ACC112 (cell line): ENCODE data around the gene FASN.

ENCODE experiments used
- H2AFZ ChIP-seq: fragments of 200-600 bp; sonication (generic); one replicate; pipeline ENCODE4 v1.6.0; 2017; ENCODE audit warnings: antibody characterized with exemption, low read length; ENCODE audit not compliant: unreplicated experiment
- H3K27ac ChIP-seq: fragments of 200-600 bp; sonication (generic); 2 replicates; pipeline ENCODE4 v1.5.1; 2014; ENCODE audit warnings: low read depth, mild to moderate bottlenecking, antibody characterized with exemption, low read length, moderate library complexity
- H3K27me3 ChIP-seq: fragments of 200-600 bp; sonication (generic); 2 replicates; pipeline ENCODE4 v1.6.1; 2014; ENCODE audit warnings: mild to moderate bottlenecking, antibody characterized with exemption, low read length, moderate library complexity, mixed read lengths; ENCODE audit not compliant: insufficient read depth
- H3K36me3 ChIP-seq: fragments of 200-600 bp; sonication (generic); 2 replicates; pipeline ENCODE4 v1.6.1; 2016; ENCODE audit warnings: mild to moderate bottlenecking, antibody characterized with exemption, low read length, moderate library complexity, mixed read lengths; ENCODE audit not compliant: insufficient read depth
- H3K4me1 ChIP-seq: fragments of 200-600 bp; sonication (generic); one replicate; pipeline ENCODE4 v1.6.1; 2016; ENCODE audit warnings: low read length, mixed read lengths; ENCODE audit not compliant: insufficient read depth, unreplicated experiment, control insufficient read depth
- H3K4me3 ChIP-seq: fragments of 200-600 bp; sonication (generic); 2 replicates; pipeline ENCODE4 v1.5.1; 2014; ENCODE audit warnings: mild to moderate bottlenecking, low read depth, low read length
- H3K79me2 ChIP-seq: fragments of 200-600 bp; sonication (generic); one replicate; pipeline ENCODE4 v1.6.0; 2016; ENCODE audit warnings: low read length; ENCODE audit not compliant: control insufficient read depth, unreplicated experiment, insufficient read depth

FASN gene

DNA sequence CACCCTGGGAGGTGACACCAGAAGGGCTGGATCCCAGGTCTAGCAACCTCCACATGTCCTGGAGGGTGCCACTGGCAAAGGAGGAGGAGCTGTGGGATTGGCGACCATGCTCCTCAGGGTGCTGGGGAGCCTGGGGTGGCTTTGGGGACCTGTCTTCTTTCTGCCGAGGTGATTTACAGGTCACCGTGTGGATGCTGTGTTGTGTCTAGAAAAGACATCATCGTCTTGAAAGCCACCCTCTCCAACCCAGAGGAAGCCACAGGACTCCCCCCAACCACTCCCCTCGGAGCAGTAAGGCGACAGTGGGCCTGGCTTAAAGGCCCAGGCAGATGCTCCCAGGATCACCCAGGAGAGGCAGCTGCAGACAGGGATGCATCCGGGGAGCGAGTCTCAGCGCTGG, 29.7 kb upstream of the FASN start:
- H2AFZ ChIP-seq = no peak overlapping the region
- no peaks in the 10 kb centered on the region for H3K27me3 ChIP-seq
- no peaks in the 10 kb centered on the region for H3K36me3 ChIP-seq
- H3K4me3 ChIP-seq = no peak overlapping the region
- no peaks in the 10 kb centered on the region for H3K79me2 ChIP-seq
- H3K27ac ChIP-seq = no peak overlapping the region
- H3K4me1 ChIP-seq = no peaks in the 10 kb centered on the region

DNA sequence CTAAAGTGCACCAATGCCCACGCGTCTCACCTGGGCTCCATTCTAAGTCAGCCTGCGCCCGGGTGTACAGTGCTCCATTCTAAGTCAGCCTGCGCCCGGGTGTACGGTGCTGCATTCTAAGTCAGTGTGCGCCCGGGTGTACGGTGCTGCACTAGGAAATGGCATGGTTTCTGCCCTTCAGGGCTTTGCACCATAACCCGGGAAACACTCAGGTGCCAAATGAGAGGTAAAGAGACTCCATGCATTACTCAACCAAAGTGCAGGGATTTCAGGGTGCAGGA, 29.2 kb upstream of the FASN start:
- no peak overlapping the region for H3K27ac ChIP-seq
- H3K4me1 ChIP-seq = no peaks in the 10 kb centered on the region
- H3K4me3 ChIP-seq = no peak overlapping the region
- H2AFZ ChIP-seq = no peak overlapping the region
- no peaks in the 10 kb centered on the region for H3K36me3 ChIP-seq
- no peaks in the 10 kb centered on the region for H3K27me3 ChIP-seq
- H3K79me2 ChIP-seq = no peaks in the 10 kb centered on the region

DNA sequence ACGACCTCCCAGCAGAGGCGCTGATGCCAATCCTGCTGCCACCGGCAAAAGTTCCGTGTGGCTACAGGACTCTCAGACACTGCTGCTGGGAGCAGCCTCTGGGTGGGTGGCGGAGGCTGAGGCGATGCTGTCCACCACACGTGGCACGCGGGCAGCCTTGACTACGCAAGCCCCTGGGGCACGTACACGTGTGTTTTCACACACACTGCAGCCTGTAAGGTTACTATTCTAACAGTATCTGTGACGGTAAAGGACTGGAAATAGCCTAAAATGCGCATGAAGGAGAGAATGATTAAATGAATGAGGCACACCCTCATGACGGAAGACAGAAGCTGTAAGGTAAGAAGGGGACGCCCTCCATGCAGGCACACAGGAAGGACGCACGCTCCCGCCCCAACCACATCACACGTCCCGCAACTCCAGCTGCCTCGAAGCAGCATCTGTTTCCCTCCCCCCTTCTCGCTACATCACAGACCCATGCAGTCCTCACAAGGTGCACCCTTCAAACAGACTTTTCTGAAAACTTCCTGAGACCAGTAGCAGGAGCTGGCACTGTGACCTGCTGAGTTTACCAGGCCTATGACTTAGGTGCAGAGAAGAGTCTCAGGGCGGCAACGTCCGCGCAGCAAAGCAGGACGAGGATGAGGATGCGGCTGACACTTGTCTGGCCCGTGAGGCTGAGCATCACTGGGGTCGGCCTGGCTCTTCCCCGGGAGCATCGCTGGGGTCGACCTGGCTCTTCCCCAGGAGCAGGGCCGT, 28.7 kb upstream of the FASN start:
- Histone ChIP-seq H2AFZ (no peak overlapping the region), H3K27ac (no peak overlapping the region), H3K27me3 (no peaks in the 10 kb centered on the region), H3K4me3 (no peak overlapping the region), H3K79me2 (no peaks in the 10 kb centered on the region), H3K36me3 (no peaks in the 10 kb centered on the region), H3K4me1 (no peaks in the 10 kb centered on the region)

DNA sequence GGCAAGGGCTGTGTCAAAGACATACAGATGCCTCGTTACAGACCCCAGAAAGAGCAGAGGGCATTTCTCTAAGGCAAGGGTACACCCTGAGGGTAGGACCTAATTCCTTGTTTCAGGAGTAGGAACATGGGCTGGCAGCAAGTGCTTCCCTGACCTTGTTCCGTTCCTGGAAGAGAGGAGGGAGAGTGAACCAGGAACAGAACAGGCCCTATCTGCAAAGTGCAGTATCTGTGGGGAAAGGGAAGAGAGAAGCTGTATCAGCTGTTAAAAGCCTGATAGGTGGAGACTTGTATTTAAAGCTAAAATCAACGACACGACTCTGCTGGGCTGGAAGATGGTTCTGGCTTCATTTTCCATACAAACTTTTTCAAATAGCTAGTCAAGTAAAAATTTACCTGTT, 26.1 kb upstream of the FASN start:
- H3K4me3 ChIP-seq = no peak overlapping the region
- no peak overlapping the region for H3K27ac ChIP-seq
- no peaks in the 10 kb centered on the region for H3K4me1 ChIP-seq
- no peak overlapping the region for H2AFZ ChIP-seq
- no peaks in the 10 kb centered on the region for H3K36me3 ChIP-seq
- no peaks in the 10 kb centered on the region for H3K27me3 ChIP-seq
- no peaks in the 10 kb centered on the region for H3K79me2 ChIP-seq

DNA sequence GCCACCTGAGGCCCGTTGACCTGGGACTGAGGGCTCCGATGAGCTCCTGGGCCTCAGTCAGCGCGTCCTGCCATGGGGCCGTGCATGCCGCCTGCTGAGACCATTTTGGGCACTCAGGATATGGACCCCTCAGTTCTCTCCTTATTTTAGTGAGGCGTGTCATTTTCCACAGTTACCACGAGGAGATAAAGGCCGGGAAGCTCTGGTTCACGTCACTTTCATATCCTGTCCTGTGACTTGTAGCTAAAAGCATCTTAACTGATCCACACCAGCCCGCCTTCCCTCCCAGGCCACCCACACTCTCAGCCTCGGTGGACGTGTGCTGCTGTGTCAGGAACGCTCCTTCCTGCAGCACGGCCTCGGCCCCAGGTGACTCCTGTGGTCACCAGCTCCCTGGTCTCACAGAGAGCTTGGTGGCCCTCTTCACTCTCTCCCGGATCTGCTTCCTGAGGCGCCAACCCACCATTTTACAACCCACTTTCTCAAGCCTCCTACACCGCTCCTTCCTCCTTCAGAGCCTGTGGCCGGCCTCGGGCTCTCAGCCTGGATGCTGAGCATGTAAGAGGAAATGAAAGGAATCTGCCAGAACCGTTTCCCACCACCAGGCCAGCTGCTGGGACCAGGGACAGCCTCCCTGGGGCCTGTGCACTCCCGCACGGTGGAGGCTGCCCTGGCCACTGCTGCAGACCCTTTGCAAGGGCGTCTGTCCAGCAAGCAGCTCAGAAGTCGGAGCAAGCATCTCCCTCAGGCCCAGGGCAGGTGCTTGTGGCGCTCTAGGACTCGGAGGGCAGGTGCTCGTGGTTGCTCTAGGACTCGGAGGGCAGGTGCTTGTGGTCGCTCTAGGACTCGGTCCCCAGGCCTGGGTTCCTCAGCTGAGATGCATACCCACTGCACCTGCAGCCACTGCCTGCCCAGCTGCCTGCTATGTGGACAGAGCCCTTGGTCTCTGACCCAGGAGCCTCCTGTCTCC, 23.9 kb upstream of the FASN start:
- Histone ChIP-seq H3K27ac (no peak overlapping the region), H3K27me3 (no peaks in the 10 kb centered on the region), H3K4me1 (no peaks in the 10 kb centered on the region), H3K36me3 (no peaks in the 10 kb centered on the region), H2AFZ (no peak overlapping the region), H3K4me3 (no peak overlapping the region), H3K79me2 (no peaks in the 10 kb centered on the region)

DNA sequence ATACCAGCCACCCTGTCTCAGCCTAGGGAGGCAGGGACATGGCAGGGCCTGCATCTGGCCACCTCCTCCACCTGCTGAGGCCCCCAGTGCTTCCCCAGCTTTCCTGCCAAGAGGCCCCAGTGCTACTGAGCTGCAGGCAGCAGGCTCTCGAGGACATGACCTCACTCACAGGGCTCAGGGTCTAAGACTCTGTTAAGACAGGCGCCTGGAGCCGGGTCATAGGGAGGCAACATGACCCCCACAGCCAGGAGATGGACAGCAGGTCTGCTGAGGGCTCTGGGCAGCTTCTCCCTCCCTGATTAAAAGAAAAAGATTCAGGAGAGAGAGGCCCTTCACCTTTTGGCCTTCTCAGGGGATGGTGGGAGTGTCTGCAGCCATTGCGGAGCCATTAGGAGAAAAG, 23.2 kb upstream of the FASN start:
- Histone ChIP-seq H3K27ac (no peak overlapping the region), H3K36me3 (no peaks in the 10 kb centered on the region), H2AFZ (no peak overlapping the region), H3K4me3 (no peak overlapping the region), H3K4me1 (no peaks in the 10 kb centered on the region), H3K27me3 (no peaks in the 10 kb centered on the region), H3K79me2 (no peaks in the 10 kb centered on the region)

DNA sequence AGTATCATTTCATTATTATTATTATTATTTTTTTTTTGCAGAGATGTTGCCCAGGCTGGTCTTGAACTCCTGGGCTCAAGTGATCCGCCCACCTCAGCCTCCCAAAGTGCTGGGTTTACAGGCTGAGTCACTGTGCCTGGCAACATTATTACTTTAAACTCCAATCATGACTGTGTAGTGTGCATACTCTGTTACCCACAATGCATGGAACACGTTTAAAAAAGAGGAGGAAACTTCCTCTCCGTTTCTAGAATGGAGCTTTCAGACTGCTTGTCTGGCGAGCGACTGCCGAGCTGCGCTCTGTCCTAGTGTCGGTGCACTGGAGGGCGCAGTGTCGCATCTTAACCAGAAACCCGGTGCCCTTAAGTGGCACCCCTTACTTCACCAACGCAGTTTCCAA, 22.1 kb upstream of the FASN start:
- no peaks in the 10 kb centered on the region for H3K36me3 ChIP-seq
- H2AFZ ChIP-seq = no peak overlapping the region
- H3K4me3 ChIP-seq = no peak overlapping the region
- H3K4me1 ChIP-seq = no peaks in the 10 kb centered on the region
- H3K27me3 ChIP-seq = no peaks in the 10 kb centered on the region
- H3K27ac ChIP-seq = no peak overlapping the region
- H3K79me2 ChIP-seq = no peaks in the 10 kb centered on the region

DNA sequence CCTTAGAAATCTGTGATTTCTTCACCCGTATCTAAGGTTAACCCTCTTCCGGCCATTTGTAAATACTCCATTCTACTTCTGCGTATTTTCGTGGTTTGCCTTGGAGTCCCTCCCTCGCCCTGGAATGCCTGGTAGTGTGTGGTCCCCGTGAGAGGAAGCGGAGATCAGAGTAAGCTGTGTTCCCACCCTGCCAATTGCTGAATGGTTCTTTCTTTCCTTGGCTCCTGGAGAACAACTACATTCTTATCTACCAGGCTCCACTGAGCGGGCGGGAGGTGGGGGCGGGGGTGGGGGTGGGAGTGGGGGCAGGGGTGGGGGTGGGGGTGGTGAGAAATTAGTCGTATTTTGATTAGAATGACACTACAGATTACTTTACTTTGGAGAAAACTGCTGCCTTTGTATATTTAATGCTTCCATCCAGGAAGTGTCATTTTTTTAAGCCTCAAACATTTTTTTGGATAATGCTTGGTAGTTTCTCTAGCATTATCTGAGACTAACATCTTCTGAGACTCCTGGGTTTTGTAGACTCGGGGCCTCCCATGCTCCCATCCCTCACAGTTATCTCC, 20.9 kb upstream of the FASN start:
- Histone ChIP-seq H2AFZ (no peak overlapping the region), H3K27ac (no peak overlapping the region), H3K79me2 (no peaks in the 10 kb centered on the region), H3K4me3 (no peak overlapping the region), H3K36me3 (no peaks in the 10 kb centered on the region), H3K27me3 (no peaks in the 10 kb centered on the region), H3K4me1 (no peaks in the 10 kb centered on the region)

DNA sequence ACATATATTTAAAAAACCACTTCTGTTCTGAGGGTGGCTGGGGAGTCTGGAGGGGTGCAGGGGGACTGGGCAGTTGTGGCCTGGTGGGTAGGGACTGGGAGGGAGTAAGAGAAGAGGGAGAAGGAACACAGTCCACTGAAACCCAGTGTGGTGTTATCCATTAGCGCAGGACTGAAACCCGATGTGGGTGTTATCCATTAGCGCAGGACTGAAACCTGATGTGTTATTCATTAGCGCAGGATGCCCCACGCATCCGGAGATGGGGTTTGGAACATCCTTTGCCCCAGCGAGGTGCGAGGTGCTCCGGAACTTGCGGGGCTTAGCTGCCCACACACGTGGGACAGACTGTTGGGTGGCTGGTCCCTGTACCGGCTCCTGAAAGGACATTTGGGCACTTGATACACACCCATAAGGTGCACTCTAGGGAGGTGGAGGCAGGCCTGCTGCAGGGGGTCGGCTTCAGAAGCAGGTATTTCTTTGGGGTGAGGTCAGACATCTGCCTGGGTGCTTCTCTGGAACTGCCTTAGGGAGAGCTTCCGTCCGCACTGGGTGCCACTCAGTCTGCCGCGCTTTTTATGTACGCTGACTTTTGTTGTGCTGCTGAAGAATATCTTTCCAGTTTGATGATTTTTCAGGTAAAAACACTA, 20.3 kb upstream of the FASN start:
- Histone ChIP-seq H3K27ac (no peak overlapping the region), H3K4me3 (no peak overlapping the region), H3K79me2 (no peaks in the 10 kb centered on the region), H3K4me1 (no peaks in the 10 kb centered on the region), H3K36me3 (no peaks in the 10 kb centered on the region), H3K27me3 (no peaks in the 10 kb centered on the region), H2AFZ (no peak overlapping the region)

DNA sequence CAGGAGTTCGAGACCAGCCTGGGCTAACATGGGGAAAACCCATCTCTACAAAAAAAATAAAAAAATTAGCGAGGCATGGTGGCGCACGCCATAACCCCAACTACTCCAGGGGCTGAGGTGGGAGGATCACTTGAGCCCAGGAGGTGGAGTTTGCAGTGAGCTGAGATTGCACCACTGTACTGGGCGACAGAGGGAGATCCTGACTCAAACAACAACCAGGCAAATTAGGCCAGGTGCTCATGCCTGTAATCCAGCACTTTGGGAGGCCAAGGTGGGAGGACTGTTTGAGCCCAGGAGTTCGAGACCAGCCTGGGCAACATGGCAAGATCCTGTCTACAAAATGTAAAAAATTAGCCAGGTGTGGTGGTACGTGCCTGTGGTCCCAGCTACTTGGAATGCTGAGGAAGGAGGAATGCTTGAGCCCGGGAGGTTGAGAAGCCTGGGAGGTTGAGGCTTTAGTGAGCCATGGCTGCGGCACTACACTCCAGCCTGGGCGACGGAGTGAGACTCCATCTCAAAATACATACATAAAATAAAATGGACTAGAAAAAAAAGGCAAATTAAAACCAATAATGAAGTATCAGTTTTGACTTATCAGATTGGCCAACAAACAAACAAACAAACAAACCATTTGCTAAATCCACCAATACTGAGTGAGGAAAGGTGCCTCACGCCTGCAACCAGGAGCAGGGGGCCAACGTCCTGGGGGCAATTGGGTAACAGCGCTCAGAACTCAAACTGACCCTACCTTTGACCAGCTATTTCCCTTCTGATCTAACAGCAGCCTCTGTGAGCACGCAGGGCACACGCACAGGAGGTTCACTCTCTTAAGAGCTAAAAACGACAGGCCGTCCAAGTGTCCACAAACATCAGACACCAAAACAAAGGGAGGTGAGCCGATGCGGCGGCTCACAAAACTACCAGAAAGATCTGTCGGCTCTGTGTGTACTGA, 19.4 kb upstream of the FASN start:
- no peaks in the 10 kb centered on the region for H3K4me1 ChIP-seq
- no peaks in the 10 kb centered on the region for H3K79me2 ChIP-seq
- H3K4me3 ChIP-seq = no peak overlapping the region
- H3K27ac ChIP-seq = no peak overlapping the region
- H3K27me3 ChIP-seq = no peaks in the 10 kb centered on the region
- 0 out of 2 replicates have a peak, but pooled peaks cover 3% of the 10 kb centered on the region for H3K36me3 ChIP-seq
- no peak overlapping the region for H2AFZ ChIP-seq
